HepG2 (cell line): Measurements from ENCODE around the gene ZNF211. TPM values are rescaled to one million over a fixed set of nuclear protein-coding genes. Genes with fewer than 3 reads are reported as not detected.

ENCODE experiments used
- PHB2 ChIP-seq: fragments of 450-650 bp; IDR thresholded peaks from 2 replicates; pipeline ENCODE4 v1.6.1; 2018; ENCODE audit not compliant: partially characterized antibody
- RBM39 ChIP-seq: fragments of 200-400 bp; formaldehyde crosslinking; IDR thresholded peaks from one replicate; pipeline ENCODE4 v1.6.1; 2018; ENCODE audit warnings: antibody characterized with exemption, mild to moderate bottlenecking, low read depth, low read length; ENCODE audit not compliant: poor library complexity, severe bottlenecking
- ZNF354B ChIP-seq: sonication (generic); formaldehyde crosslinking; IDR thresholded peaks from 2 replicates; pipeline ENCODE4 v1.8.0; 2022; ENCODE audit warnings: mild to moderate bottlenecking, missing genetic modification reagents
- polyA plus RNA-seq, 8 experiments: library from polyadenylated mRNA; depleted of rRNA in 3 of 8; stranded (reverse) in 7 of 8; unstranded in 1 of 8; fragments of >200 nt; fragmentation: Illumina TruSeq in 4 of 8; extraction: Trizol in 4 of 8; gene quantifications; 2 replicates each; pipeline versions ENCODE4 v1.2.1 to v1.2.3, GENCODE V29; 2011 to 2016; ENCODE audit warnings: low read depth in 4 of 8, missing spikeins in 1 of 8, mixed read lengths in 1 of 8; ENCODE audit not compliant: insufficient read depth in 1 of 8
- total RNA-seq, 5 experiments: library from RNA; depleted of rRNA; stranded (reverse); fragments of >200 nt; fragmentation: Illumina TruSeq; extraction: Trizol; gene quantifications; 2 replicates each; pipeline ENCODE4 v1.2.3, GENCODE V29; 2016; ENCODE audit warnings: low read depth in 1 of 5
- TF ChIP-seq, protein P1 (sequence below), 2 experiments: fragments of 450-650 bp in 1 of 2; sonication (generic) in 1 of 2; formaldehyde crosslinking in 1 of 2; IDR thresholded peaks; 2 replicates each; pipeline versions ENCODE4 v1.6.1 to v1.8.0; 2016 to 2022; ENCODE audit warnings: antibody characterized with exemption in 1 of 2, mild to moderate bottlenecking in 1 of 2, missing genetic modification reagents in 1 of 2
- TF ChIP-seq, protein P2 (sequence below): sonication (generic); formaldehyde crosslinking; IDR thresholded peaks from 2 replicates; pipeline ENCODE4 v1.8.1; 2023; ENCODE audit warnings: mild to moderate bottlenecking, missing genetic modification reagents
- TF ChIP-seq, protein P3 (sequence below): sonication (generic); formaldehyde crosslinking; IDR thresholded peaks from 2 replicates; pipeline ENCODE4 v1.8.1; 2022; ENCODE audit warnings: mild to moderate bottlenecking, missing genetic modification reagents
- TF ChIP-seq, protein P4 (sequence below): sonication (generic); formaldehyde crosslinking; IDR thresholded peaks from 2 replicates; pipeline ENCODE4 v1.4.0; 2020; ENCODE audit warnings: missing genetic modification reagents, borderline replicate concordance
- TF ChIP-seq, protein P5 (sequence below): sonication (generic); formaldehyde crosslinking; IDR thresholded peaks from 2 replicates; pipeline ENCODE4 v1.9.0; 2021; ENCODE audit warnings: missing genetic modification reagents, borderline replicate concordance

Gene ZNF211
- total and polyA plus RNA-seq, 2 of the 13 experiments (the other 11 are each of a cell fraction or from before 2014, with no cell fraction given), result 9.9 to 11.2 TPM

DNA sequence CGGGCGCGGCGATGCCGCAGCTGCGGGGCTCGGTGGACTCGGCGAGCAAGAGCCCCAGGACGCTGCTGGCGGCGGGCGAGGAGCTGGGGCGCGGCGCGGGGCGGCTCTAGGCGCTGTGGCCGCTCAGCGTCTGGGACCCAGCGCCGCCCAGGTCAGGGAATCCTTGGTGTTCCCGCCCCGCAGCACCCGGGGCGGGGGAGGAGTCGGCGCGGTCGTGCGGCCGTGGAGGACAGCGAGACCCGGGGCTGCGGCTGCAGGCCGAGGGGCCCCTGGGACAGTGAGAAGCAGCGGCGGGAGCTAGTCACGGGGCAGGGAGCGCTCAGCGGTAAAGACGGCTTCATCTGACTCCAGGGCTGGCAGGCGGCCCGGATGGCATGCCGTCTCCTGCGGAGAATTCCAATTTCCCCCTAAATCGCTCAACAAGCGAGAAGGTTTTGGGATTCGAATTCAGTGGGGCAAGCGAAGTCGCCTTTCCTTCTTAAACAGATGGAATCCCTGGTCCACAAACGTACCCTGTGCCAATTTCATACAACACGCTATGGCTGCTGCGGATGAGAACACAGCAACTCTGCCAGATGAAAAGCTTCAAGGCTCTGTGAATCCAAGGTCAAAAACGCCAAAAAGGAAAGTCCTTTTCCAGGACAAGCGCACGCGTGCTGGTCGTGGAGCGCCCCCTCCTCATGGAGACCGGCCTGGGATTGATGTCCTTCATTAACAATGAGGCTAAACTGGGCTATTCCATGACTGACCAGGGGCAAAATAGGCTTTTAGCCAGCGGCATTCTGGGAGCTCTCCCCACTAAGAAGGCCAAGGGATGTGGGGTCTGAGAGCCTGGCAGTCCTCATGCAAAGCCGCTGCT, 31.5 kb downstream of the ZNF211 start (continued):
- TF ChIP-seq RBM39, result peak; percentile 39
- TF ChIP-seq, protein P1, sequence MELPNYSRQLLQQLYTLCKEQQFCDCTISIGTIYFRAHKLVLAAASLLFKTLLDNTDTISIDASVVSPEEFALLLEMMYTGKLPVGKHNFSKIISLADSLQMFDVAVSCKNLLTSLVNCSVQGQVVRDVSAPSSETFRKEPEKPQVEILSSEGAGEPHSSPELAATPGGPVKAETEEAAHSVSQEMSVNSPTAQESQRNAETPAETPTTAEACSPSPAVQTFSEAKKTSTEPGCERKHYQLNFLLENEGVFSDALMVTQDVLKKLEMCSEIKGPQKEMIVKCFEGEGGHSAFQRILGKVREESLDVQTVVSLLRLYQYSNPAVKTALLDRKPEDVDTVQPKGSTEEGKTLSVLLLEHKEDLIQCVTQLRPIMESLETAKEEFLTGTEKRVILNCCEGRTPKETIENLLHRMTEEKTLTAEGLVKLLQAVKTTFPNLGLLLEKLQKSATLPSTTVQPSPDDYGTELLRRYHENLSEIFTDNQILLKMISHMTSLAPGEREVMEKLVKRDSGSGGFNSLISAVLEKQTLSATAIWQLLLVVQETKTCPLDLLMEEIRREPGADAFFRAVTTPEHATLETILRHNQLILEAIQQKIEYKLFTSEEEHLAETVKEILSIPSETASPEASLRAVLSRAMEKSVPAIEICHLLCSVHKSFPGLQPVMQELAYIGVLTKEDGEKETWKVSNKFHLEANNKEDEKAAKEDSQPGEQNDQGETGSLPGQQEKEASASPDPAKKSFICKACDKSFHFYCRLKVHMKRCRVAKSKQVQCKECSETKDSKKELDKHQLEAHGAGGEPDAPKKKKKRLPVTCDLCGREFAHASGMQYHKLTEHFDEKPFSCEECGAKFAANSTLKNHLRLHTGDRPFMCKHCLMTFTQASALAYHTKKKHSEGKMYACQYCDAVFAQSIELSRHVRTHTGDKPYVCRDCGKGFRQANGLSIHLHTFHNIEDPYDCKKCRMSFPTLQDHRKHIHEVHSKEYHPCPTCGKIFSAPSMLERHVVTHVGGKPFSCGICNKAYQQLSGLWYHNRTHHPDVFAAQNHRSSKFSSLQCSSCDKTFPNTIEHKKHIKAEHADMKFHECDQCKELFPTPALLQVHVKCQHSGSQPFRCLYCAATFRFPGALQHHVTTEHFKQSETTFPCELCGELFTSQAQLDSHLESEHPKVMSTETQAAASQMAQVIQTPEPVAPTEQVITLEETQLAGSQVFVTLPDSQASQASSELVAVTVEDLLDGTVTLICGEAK (IDR thresholded peaks at IDR 0.05), result no peak
- TF ChIP-seq, protein P1 (CRISPR knock-in tag; IDR thresholded peaks at IDR 0.05), result no peak
- TF ChIP-seq, protein P2, sequence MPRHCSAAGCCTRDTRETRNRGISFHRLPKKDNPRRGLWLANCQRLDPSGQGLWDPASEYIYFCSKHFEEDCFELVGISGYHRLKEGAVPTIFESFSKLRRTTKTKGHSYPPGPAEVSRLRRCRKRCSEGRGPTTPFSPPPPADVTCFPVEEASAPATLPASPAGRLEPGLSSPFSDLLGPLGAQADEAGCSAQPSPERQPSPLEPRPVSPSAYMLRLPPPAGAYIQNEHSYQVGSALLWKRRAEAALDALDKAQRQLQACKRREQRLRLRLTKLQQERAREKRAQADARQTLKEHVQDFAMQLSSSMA (CRISPR knock-in tag), result peak; percentile 64; the same call in 1 of the 2 replicates
- TF ChIP-seq ZNF354B (CRISPR knock-in tag), result no peak
- TF ChIP-seq, protein P3, sequence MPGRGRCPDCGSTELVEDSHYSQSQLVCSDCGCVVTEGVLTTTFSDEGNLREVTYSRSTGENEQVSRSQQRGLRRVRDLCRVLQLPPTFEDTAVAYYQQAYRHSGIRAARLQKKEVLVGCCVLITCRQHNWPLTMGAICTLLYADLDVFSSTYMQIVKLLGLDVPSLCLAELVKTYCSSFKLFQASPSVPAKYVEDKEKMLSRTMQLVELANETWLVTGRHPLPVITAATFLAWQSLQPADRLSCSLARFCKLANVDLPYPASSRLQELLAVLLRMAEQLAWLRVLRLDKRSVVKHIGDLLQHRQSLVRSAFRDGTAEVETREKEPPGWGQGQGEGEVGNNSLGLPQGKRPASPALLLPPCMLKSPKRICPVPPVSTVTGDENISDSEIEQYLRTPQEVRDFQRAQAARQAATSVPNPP (CRISPR knock-in tag), result no peak
- TF ChIP-seq, protein P4, sequence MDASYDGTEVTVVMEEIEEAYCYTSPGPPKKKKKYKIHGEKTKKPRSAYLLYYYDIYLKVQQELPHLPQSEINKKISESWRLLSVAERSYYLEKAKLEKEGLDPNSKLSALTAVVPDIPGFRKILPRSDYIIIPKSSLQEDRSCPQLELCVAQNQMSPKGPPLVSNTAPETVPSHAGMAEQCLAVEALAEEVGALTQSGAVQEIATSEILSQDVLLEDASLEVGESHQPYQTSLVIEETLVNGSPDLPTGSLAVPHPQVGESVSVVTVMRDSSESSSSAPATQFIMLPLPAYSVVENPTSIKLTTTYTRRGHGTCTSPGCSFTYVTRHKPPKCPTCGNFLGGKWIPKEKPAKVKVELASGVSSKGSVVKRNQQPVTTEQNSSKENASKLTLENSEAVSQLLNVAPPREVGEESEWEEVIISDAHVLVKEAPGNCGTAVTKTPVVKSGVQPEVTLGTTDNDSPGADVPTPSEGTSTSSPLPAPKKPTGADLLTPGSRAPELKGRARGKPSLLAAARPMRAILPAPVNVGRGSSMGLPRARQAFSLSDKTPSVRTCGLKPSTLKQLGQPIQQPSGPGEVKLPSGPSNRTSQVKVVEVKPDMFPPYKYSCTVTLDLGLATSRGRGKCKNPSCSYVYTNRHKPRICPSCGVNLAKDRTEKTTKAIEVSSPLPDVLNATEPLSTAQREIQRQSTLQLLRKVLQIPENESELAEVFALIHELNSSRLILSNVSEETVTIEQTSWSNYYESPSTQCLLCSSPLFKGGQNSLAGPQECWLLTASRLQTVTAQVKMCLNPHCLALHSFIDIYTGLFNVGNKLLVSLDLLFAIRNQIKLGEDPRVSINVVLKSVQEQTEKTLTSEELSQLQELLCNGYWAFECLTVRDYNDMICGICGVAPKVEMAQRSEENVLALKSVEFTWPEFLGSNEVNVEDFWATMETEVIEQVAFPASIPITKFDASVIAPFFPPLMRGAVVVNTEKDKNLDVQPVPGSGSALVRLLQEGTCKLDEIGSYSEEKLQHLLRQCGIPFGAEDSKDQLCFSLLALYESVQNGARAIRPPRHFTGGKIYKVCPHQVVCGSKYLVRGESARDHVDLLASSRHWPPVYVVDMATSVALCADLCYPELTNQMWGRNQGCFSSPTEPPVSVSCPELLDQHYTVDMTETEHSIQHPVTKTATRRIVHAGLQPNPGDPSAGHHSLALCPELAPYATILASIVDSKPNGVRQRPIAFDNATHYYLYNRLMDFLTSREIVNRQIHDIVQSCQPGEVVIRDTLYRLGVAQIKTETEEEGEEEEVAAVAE (CRISPR knock-in tag), result peak; percentile 14; the same call in 1 of the 2 replicates
- no peak for TF ChIP-seq PHB2
- TF ChIP-seq, protein P5, sequence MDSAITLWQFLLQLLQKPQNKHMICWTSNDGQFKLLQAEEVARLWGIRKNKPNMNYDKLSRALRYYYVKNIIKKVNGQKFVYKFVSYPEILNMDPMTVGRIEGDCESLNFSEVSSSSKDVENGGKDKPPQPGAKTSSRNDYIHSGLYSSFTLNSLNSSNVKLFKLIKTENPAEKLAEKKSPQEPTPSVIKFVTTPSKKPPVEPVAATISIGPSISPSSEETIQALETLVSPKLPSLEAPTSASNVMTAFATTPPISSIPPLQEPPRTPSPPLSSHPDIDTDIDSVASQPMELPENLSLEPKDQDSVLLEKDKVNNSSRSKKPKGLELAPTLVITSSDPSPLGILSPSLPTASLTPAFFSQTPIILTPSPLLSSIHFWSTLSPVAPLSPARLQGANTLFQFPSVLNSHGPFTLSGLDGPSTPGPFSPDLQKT (CRISPR knock-in tag), result no peak
